Measurements from ENCODE around the gene RERE.
"Not testable (repeated sequence)": the region's sequence is repeated elsewhere in the genome, so short reads cannot be mapped to it uniquely, and the experiment has no call there.

Gene RERE

GRCh38 chr1:8533907-8534306 lies 283.5 kb downstream of the RERE start:
- no peak for DNase-seq

GRCh38 chr1:8533124-8533523 lies 284.3 kb downstream of the RERE start:
- no peak for DNase-seq

- DNase-seq = no peak
These were observed 287.5 kb downstream of the RERE start for GRCh38 chr1:8529901-8530300.

- no peak for DNase-seq
These were observed 289.5 kb downstream of the RERE start for GRCh38 chr1:8527941-8528340.

GRCh38 chr1:8525558-8526275 lies 291.7 kb downstream of the RERE start:
- peak; percentile 83 for DNase-seq

GRCh38 chr1:8525216-8525557 lies 292.3 kb downstream of the RERE start:
- DNase-seq = no peak

- DNase-seq = no peak
These were observed 292.7 kb downstream of the RERE start for GRCh38 chr1:8524627-8525157.

- no peak for DNase-seq
These were observed 293.7 kb downstream of the RERE start for GRCh38 chr1:8523666-8524206.

DNA sequence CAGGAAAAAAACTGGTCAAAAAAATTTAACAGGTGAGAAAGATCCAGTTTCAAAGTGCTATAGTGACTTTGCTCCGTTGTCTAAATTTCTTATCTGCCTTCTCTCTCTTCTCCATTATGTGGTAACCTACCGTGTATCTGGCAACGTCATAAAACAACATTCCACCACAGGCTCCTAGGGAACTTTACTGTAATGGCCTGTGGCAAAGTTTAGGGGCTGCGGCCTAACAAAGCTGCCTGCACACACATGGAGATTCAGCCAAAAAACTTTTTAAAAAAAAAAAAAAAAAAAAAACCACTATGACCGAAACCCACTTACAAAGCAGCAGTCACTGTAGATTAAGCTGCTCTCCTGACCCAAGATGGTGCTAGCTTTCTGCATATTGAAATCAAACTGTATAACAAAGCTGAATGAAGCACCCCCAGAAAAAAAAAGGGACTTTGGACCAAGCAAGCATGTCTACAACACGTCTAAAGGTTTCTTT lies 296.9 kb downstream of the RERE start:
- no peak for DNase-seq

- no peak for DNase-seq
These were observed 298.3 kb downstream of the RERE start for GRCh38 chr1:8519167-8519566.

DNA sequence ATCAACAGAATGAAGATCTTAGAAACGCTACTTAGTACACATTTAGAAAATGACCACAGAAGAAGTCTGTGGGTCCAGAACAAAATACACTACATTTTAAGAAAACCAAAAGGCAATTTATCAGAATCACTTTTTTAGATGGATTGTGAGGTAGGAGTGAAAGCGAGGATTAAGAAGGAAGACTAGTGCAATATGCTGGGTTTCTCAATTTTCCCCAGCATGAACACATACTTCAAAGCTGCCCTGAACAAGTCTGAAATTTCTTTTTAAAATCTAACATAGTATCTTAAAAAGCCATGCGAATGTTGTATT lies 299.0 kb downstream of the RERE start:
- DNase-seq = no peak

- DNase-seq = peak; percentile 27
These were observed 299.6 kb downstream of the RERE start for GRCh38 chr1:8517661-8518489.

- DNase-seq = peak; percentile 65
These were observed 300.5 kb downstream of the RERE start for GRCh38 chr1:8516793-8517556.

DNA sequence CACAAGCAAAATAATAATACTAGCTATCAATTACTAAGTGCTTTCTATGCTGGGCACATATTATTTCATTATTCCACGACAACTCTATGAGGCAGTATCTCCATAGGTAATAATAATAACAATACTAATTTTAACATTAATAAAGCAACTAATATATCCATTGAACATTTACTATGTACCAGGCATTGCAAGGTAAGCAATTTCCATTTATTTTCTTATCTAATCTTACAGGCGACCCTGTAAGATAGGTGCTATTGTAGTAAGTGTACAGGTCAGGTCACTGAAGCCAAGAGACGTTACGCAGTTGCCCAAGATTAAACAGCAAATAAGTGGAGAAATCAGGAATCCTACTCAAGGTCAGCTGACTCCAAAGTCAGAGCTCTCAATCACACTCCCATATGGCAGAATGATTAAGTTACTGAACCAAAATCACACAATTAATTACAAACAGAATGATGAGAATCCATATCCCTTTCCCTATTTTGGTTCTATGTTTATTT lies 301.1 kb downstream of the RERE start:
- DNase-seq = peak; percentile 59

DNA sequence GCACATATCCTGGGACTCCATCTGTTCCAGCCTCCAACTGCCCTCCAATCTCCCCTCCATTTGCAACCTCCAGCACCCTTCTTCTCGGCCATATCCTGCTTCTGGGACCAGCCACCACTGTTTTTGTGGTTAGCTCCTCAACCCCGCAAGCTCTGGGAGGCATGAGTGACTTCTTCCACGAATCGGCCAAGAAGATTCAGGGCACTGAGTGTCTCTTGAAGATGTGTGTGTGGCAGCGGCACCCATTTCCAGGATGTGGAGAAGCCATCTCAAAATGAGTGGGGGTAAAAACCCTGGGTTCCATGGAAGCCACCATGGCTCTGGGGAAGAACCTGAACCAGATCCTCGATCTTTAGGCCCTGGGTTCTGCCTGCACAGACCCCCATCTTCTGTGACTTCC lies 304.9 kb downstream of the RERE start:
- no peak for DNase-seq

DNA sequence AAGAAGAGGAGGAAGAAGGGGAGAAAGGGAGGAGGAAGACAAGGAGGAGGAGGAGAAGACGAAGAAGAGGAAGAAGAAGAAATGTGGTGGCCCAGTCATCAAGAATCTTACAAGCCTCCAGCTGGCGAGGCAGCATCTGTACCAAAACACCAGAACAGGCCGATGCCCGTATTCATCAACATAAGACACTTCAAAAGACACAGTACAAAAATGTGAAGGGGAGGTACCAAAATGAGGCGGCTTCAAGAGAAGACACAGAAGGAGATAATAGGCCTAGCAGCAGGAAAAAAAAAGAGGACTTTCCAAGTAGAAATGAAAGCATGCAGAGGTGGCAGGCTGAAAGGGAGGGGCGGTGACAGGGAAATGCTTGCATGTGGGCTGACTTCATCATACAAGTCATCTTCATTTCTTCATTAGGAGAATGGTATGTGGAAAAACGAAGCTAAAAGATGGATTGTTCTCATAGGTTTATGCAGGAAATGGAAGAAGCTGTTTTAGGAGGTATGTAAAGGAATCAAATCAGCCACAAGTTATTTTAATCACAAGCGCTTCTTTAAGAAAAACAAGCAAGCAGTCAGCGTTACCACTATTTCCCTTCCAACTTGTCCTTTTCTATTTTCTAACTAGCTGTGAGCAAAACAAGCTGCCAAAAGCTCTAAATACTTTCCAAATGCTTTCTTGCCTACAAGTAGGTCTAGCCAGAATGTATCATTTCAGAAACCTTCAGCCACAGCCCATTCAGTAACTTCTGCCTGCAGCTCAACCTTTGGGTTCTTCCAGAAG lies 307.2 kb downstream of the RERE start:
- DNase-seq = no peak

DNA sequence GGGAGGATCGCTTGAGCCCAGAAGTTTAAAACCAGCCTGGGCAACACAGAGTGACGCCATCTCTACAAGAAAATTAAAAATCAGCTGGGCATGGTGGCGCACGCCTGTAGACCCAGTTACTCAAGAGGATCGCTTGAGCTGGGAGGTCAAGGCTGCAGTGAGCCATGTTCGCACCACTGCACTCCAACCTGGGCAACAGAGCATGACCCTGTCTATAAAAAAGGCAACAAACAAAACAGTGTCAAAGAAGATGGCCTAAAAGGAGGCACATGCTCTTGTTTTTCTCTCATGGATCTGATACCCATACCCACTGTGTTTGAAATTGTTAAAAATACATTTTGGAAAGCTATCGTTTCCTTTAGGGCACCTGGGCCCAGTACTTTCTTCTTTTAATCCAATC lies 307.9 kb downstream of the RERE start:
- DNase-seq = no peak

- DNase-seq = no peak
These were observed 310.3 kb downstream of the RERE start for GRCh38 chr1:8506995-8507615.

- no peak for DNase-seq
These were observed 311.0 kb downstream of the RERE start for GRCh38 chr1:8506456-8506855.

- no peak for DNase-seq
These were observed 313.6 kb downstream of the RERE start for GRCh38 chr1:8503842-8504241.

DNA sequence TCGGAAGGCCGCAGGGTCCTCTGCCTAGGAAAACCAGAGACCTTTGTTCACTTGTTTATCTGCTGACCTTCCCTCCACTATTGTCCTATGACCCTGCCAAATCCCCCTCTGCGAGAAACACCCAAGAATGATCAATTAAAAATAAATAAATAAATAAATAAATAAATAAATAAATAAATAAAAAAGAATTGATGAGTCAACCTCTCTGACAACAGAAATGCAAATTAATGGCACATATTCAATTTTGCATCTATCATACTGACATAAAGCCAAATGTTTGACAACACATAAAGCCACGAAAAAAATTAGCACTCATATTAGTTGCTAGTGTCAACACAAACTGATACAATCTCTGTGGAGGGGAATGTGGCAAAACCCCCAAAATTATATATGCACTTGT lies 314.5 kb downstream of the RERE start:
- not testable (repeated sequence) for DNase-seq
